GM12872 (cell line): ENCODE data around the gene ANKRD28.

Source experiments
- TF ChIP-seq, protein P1 (sequence below): IDR thresholded peaks from 3 replicates; pipeline ENCODE4 v1.5.1; 2011; ENCODE audit warnings: low read depth, mild to moderate bottlenecking, low read length, moderate library complexity; ENCODE audit not compliant: insufficient read depth

ANKRD28 gene

DNA sequence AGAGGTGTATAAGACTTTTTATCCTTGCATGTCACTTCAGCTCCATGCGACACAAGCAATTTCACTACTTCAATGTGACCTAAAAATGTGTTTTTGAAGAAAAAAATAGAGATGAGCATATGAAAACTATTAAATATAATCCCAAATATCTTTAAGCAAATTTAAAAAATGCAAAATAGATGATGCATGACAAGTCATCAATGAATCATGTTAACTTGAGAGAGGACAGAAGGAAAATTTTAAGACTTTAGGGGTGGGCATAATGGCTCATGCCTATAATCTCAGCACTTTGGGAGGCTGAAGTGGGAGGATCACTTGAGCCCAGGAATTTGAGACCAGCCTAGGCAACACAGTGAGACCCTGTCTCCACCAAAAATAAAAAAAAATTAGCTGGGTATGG, 73.3 kb downstream of the ANKRD28 start:
- TF ChIP-seq, protein P1, sequence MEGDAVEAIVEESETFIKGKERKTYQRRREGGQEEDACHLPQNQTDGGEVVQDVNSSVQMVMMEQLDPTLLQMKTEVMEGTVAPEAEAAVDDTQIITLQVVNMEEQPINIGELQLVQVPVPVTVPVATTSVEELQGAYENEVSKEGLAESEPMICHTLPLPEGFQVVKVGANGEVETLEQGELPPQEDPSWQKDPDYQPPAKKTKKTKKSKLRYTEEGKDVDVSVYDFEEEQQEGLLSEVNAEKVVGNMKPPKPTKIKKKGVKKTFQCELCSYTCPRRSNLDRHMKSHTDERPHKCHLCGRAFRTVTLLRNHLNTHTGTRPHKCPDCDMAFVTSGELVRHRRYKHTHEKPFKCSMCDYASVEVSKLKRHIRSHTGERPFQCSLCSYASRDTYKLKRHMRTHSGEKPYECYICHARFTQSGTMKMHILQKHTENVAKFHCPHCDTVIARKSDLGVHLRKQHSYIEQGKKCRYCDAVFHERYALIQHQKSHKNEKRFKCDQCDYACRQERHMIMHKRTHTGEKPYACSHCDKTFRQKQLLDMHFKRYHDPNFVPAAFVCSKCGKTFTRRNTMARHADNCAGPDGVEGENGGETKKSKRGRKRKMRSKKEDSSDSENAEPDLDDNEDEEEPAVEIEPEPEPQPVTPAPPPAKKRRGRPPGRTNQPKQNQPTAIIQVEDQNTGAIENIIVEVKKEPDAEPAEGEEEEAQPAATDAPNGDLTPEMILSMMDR = no peak

GRCh38 chr3:15723624-15723884, 74.2 kb downstream of the ANKRD28 start:
- TF ChIP-seq, protein P1 = no peak

DNA sequence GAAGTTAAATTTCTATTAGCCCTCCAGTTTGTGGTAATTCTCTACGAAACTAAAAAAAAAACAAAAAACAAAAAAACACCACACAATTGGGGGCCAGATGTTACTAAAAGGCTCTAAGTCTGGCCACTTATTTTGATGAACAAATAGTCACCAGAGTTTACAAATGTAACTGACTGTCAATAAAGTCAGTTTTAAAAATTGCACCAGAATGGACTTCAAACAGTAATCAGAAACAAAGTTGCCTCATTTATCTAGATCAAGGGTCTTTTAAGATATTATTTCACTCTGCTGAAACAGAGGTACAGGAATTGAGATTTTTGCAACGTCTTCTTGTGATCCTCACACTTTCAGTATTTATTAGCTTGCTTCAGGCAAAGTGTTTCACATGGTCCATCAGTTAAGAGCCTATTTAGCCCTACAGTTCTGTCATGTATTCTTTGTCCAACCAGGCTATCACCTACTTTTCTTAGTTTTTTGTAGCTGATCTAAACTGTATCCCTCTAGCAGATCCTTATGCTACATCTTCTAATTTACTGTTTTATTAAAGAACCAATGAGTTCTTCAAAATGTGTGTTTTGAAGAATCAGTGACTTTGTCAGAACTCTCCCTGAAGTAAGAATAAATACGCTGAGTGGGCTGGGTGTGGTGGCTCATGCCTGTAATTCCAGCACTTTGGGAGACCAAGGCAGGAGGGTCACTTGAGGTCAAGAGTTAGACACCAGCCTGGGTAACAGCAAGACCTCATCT, 74.7 kb downstream of the ANKRD28 start:
- TF ChIP-seq, protein P1 = no peak

- TF ChIP-seq, protein P1 = no peak
Observed at GRCh38 chr3:15716178-15716577, 81.6 kb downstream of the ANKRD28 start.

DNA sequence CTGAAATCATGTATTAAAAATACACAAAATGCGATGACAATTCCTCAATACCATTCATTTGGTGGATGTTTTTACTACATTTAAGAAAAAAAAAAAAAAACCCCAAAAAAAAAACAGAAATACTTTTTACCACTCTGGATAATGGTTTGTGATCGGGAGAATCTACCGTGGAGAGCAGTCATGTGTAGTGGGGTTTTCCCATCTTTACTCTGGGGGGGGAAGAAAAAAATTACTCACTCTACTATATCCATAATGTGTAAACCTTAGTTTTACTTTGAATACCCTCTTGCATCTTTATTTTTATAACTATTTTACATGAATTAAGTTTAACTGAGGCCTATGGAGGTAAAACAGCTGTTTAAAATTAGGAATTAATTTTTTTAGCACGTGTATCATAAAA, 83.3 kb downstream of the ANKRD28 start:
- TF ChIP-seq, protein P1 = no peak

DNA sequence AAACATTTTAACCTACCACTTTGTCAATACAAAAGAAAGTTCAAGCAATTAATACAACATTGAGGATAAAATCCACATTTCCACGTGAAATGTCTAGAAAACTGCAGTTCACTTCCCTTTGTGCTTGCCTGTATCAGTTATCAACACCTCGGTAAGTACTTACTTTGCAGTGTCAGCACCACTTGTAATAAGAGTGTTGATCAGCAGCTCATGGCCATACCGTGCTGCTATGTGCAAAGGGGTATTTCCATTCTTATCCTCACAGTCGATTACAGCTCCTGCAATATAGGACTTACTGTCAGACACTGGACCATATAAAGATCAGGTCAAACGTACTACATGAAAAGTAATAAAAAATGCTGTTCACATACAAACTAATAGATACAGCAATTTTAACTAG, 84.4 kb downstream of the ANKRD28 start:
- TF ChIP-seq, protein P1 = no peak

DNA sequence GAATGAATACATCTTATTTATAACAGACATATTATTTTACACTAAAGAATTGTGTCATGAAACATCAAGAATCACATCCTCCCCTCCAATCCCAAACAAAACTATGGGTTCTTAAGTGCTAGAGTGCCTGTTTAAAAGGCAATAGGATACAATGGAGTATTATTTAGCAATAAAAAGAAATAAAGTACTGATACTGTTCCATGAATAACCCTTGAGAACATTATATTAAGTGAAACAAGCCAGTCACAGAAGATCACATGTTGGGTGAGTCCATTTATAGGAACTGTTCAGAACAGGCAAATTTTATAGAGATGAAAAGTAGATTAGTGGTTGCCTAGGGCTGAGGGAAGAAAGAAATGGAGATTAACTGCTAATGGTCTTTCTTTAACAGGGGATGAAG, 86.5 kb downstream of the ANKRD28 start:
- TF ChIP-seq, protein P1 = no peak
